GM12891 (cell line): Measurements from ENCODE around the gene PSMD11.
A peak's percentile ranks its signal among the peaks of the same experiment; 100 is the strongest.

ENCODE experiments used
- DNase-seq: peaks from one replicate; pipeline ENCODE4 v3.0.0; 2011; ENCODE audit warnings: low spot score; ENCODE audit not compliant: insufficient read length
- FAIRE-seq: peaks from 2 replicates; lab custom pipeline; 2011; peaks lifted over from hg19 to GRCh38; lab: Jason Lieb, UNC
- PAX5 ChIP-seq: IDR thresholded peaks from 2 replicates; pipeline ENCODE4 v1.6.1; 2011; ENCODE audit warnings: low read length, moderate library complexity, mild to moderate bottlenecking; ENCODE audit not compliant: insufficient read depth, severe bottlenecking
- POLR2A ChIP-seq: IDR thresholded peaks from 2 replicates; pipeline ENCODE4 v1.6.1; 2011; ENCODE audit warnings: low read depth, low read length, control low read depth
- POLR2AphosphoS5 ChIP-seq: IDR thresholded peaks from 2 replicates; pipeline ENCODE4 v1.6.1; 2011; ENCODE audit warnings: low read depth, low read length, control low read depth
- POU2F2 ChIP-seq: IDR thresholded peaks from 2 replicates; pipeline ENCODE4 v1.6.1; 2011; ENCODE audit warnings: low read depth, mild to moderate bottlenecking, control low read depth, low read length, moderate library complexity
- SPI1 ChIP-seq: IDR thresholded peaks from 2 replicates; pipeline ENCODE4 v1.6.1; 2011; ENCODE audit warnings: low read depth, low read length, control low read depth
- TAF1 ChIP-seq: IDR thresholded peaks from 2 replicates; pipeline ENCODE4 v1.6.1; 2011; ENCODE audit warnings: low read depth, low read length, control low read depth

Gene PSMD11

DNA sequence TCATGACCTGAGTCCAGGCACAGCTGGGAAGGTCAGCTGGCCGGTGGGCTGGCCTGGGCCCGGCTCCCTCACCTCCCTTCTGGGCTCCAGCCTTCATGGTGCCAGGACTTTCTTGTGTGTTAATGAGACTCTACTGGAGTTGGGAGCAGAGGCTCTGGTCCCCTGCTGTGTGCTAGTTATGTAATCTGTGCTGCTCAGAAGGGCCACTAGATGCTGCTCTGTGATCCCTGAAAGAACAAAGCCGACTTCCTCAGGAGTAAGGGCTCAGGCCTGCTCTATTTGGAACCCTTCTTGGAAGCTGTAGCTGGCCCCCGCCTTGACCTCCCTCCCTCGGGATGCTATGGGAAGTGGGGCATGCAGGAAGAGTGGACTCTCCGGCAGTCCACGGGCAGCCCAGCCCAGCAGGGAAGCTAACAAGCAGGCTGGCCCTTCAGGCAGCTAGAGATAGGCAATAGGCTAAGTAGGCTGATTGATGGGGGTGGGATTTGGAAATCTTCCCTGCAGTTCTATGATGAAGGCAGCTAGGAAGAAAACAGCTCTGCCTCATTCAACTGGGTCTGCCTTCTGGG, 39.2 kb downstream of the PSMD11 start:
- DNase-seq (no peak), FAIRE-seq (peak; percentile 91)
- TF ChIP-seq TAF1 = no peak
- peak; percentile 37; the same call in 1 of the 2 replicates for TF ChIP-seq POU2F2
- peak; percentile 33; the same call in 1 of the 2 replicates for TF ChIP-seq SPI1

DNA sequence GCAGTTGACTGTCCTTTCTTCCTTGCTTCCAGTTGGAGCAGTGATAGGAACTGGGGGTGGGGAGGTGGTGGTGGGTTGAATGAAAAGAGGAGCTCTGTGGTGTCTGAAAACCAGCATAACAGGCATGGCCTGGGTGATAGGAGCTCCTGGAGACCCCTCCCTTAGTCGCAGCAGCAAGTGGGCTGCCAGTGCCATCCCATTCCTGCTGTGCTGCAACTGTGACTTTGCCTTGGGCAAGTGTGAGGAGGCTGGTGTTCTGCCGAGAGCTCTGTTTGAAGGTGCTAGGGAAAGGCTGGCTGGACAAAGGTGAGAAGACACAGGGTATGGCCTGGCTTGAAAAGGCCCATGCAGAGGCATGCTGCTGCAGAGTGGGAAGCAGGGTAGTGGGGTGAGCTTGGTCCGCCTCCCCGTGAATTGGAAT, 39.7 kb downstream of the PSMD11 start:
- DNase-seq = no peak
- peak; percentile 36; the same call in 1 of the 2 replicates for TF ChIP-seq POLR2AphosphoS5
- no peak for TF ChIP-seq SPI1
- no peak for TF ChIP-seq POU2F2
- no peak for FAIRE-seq

- no peak for TF ChIP-seq POLR2A
- TF ChIP-seq SPI1 = no peak
- no peak for TF ChIP-seq PAX5
- TF ChIP-seq TAF1 = no peak
- TF ChIP-seq POLR2AphosphoS5 = no peak
- no peak for TF ChIP-seq POU2F2
- no peak for FAIRE-seq
- no peak for DNase-seq
These were observed 40.3 kb downstream of the PSMD11 start for GRCh38 chr17:32484628-32485027.

DNA sequence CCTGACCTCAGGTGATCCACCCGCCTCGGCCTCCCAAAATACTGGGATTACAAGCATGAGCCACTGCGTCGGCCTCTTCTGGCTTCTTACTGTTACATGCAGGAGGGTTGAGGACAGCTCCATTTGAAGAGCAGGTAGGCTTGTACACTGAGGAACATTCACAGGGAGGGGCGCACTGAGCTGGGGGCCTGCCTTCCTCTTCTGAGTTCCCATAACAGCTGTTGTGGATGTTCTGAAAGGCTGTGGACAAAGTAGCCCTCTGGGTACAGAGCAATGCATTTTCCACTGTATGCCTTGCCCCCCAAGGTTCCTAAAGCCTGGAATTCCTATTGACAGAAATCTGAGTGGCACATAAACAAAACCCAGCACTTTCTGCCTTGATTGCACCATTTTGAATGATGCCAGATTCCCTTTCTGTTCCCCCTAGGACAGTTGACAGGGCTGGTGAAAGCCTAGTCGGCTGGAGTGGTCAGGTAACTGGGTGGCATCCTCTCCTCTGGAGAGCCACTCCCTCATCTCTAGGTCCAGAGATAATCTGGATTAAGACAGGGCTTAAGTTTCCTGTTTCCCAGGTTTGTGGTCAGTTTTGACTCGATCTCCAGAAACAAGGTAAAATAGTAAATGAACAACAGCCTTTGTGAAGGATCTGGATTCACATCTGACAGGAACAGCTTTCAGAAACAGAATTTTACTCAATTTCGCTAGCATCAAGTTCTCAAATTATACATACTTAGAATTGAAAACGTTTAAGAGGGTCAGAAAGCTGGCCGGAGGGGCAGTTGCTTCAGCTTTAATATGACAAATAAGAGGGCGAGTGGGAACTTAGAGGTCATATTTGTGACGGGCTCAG, 41.2 kb downstream of the PSMD11 start:
- FAIRE-seq = peak; percentile 56
- no peak for DNase-seq
- TF ChIP-seq POLR2A = no peak; the same call in 1 of the 2 replicates
- TF ChIP-seq POLR2AphosphoS5 = no peak
- TF ChIP-seq TAF1 = no peak

DNA sequence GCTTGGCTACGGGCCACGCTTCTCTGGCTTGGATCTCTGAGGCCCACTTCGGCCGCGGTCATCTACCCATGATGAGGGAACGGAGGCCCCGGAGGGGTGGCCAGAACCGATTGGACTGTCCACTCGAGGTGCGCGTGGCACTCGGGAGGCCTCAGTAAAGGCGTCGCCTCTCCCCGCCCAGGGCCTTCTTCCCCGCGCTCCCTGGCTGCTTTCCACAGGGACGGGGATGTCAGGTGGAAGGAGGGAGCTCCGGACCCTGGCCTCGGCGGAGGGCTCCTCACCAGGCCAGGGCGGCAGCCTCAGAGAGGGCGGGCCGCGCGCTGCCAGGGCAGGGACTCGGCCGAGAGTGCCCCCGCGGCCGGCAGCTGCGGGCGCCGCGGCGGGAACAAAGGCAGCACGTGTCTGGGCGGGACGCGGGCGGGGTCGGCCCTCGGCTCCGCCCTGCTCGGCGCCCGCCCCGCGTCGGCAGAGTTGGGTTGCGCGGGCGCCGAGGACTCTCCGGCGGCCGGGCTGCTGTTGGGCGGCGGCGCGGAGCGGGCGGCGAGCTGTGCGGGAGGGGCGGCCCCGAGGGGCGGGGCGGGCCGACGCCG, 41.9 kb downstream of the PSMD11 start:
- TF ChIP-seq PAX5 (no peak), TAF1 (peak; percentile 11; the same call in 1 of the 2 replicates), POLR2A (no peak)
- DNase-seq (peak; percentile 76), FAIRE-seq (peak; percentile 90)

DNA sequence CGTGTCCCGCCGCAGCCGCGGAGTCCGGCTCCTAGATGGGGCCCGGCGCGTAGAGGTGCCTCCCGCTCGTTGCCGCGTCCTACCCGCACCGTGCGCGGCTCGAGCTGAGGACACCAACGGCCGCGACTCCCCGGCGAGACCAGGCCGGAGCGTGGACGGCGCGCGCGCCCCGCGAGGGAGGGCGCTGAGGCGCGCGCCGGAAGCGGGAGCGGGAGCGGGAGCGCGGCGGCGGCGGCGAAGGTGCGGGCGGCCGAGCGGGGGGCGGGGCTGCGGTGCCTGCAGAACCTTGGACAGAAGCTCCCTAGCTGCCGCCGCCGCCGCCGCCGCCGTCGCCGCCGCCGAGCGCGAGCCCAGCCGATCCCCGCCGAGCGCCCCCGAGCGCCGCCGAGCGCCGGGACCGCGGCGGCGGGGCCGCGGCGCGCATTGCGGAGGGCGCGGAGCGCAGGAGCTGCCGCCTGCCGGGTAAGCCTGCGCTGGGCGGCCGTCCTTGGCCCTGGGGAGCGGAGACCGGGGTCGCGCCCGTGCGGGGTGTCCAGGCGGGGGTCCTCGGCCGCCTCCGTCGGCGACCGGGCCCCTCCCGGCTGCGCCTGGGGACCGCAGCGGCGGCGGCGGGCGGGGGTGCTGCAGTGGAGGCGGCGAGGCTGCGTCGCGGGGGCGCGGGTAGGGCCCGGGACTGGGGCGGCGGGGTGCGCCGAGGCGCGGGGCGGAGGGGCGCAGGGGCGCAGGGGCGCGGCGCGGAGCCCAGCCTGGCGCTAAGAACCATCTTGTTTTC, 42.6 kb downstream of the PSMD11 start, which contains the start of gene CDK5R1:
TSS of gene CDK5R1 (plus strand) at position 293 of the 772 bp plus-strand sequence. CDS start 628 bp downstream, outside the sequence.
- TF ChIP-seq POLR2AphosphoS5 = peak; percentile 59; the same call in 1 of the 2 replicates
- no peak for TF ChIP-seq SPI1
- no peak; the same call in 1 of the 2 replicates for TF ChIP-seq POLR2A
- DNase-seq (peak; percentile 73), FAIRE-seq (no peak)

DNA sequence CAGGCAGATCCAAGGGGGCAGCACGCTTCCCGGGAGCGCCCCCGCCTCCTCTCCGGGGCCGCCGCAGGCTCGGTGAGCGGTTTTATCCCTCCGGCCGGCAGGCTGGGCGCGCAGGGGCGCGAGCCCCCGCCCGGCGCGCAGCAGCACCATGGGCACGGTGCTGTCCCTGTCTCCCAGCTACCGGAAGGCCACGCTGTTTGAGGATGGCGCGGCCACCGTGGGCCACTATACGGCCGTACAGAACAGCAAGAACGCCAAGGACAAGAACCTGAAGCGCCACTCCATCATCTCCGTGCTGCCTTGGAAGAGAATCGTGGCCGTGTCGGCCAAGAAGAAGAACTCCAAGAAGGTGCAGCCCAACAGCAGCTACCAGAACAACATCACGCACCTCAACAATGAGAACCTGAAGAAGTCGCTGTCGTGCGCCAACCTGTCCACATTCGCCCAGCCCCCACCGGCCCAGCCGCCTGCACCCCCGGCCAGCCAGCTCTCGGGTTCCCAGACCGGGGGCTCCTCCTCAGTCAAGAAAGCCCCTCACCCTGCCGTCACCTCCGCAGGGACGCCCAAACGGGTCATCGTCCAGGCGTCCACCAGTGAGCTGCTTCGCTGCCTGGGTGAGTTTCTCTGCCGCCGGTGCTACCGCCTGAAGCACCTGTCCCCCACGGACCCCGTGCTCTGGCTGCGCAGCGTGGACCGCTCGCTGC, 43.3 kb downstream of the PSMD11 start:
- FAIRE-seq (peak; percentile 94), DNase-seq (no peak)
- no peak for TF ChIP-seq POLR2A
- TF ChIP-seq POU2F2 = no peak
- peak; percentile 54; the same call in 1 of the 2 replicates for TF ChIP-seq TAF1
- no peak for TF ChIP-seq POLR2AphosphoS5

GRCh38 chr17:32488177-32488542, 43.9 kb downstream of the PSMD11 start:
- FAIRE-seq (no peak), DNase-seq (no peak)
- no peak for TF ChIP-seq SPI1
- 0 out of 2 replicates have a peak, but pooled peaks have one; percentile 34 for TF ChIP-seq POLR2A
- no peak for TF ChIP-seq TAF1

- FAIRE-seq = no peak
- TF ChIP-seq POLR2AphosphoS5 (no peak), SPI1 (no peak), POU2F2 (no peak), POLR2A (no peak), TAF1 (no peak), PAX5 (no peak)
- no peak for DNase-seq
These were observed 44.4 kb downstream of the PSMD11 start for GRCh38 chr17:32488604-32489180.
